Duodenal mucosa (tissue), 2 donors: ENCODE measurements around the gene CHGA.

Experiments used
- H3K27ac ChIP-seq: one replicate; pipeline ENCODE4 v1.7.0; 2013; ENCODE audit warnings: low read depth, low read length
- H3K27me3 ChIP-seq, 2 donors: one replicate each; pipeline ENCODE4 v1.7.0; 2013; ENCODE audit warnings: low read length in 2 of 2, control low read depth in 1 of 2; ENCODE audit not compliant: insufficient read depth in 2 of 2, control insufficient read depth in 1 of 2
- H3K36me3 ChIP-seq, 2 donors: one replicate each; pipeline ENCODE4 v1.7.0; 2013; ENCODE audit warnings: low read length in 2 of 2, control low read depth in 1 of 2; ENCODE audit not compliant: insufficient read depth in 2 of 2, control insufficient read depth in 1 of 2
- H3K4me1 ChIP-seq, 2 donors: one replicate each; pipeline ENCODE4 v1.7.0; 2013; ENCODE audit warnings: low read length in 2 of 2, control low read depth in 1 of 2; ENCODE audit not compliant: insufficient read depth in 2 of 2, control insufficient read depth in 1 of 2
- H3K4me3 ChIP-seq, 2 donors: one replicate each; pipeline ENCODE4 v1.7.0; 2013; ENCODE audit warnings: low read length in 2 of 2, low read depth in 1 of 2
- H3K9ac ChIP-seq, 2 donors: one replicate each; pipeline ENCODE4 v1.7.0; 2013; ENCODE audit warnings: low read length in 2 of 2, low read depth in 1 of 2
- H3K9me3 ChIP-seq, 2 donors: one replicate each; pipeline ENCODE4 v1.7.0; 2013; ENCODE audit warnings: low read length in 2 of 2, control low read depth in 1 of 2; ENCODE audit not compliant: control insufficient read depth in 1 of 2

The CHGA gene

DNA sequence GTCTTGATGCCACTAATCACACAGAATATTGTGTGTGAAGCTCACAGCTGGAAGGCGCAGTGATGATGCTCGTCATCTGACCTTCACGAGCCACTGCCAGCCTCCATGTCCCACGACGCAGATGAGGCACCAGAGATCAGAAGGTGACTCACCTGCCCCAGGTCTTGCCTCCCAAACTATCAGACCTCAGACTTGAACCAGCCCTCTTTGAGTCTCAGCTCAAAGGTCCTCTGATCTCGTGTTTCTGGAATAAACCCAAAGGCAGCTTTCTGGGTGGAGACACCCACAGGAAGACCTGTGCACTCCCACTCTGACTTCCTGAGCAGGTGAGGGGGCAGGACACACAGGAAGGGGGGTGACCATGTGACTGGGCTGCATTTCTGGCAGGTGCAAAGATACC, 19.6 kb upstream of the CHGA start:
- Histone ChIP-seq H3K4me1 (no peaks in the 10 kb centered on the region), H3K9ac (no peak overlapping the region), H3K4me3 (no peak overlapping the region), H3K36me3 (no peaks in the 10 kb centered on the region), H3K27ac (no peak overlapping the region), H3K9me3 (no peaks in the 10 kb centered on the region), H3K27me3 (peaks cover 11 to 17% of the 10 kb centered on the region in 2 donors)

DNA sequence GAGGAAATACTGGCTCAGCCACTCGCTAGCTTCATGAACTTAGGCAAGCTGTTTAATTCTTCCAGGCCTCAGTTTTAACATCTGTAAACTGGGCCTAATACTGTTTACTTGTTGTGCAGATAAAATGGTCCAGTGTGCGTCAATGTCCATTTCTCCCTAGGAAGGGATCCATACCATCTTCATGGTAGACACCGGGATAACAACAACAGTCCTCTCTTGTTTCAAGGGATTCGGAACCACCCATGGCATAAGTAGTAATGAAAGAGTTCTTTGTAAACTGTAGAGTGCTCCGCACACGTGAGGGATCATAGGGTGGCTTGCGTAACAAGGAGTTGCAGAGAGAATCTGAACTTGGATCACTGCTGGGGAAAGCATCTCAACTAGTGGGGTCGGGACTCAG, 17.3 kb upstream of the CHGA start:
- H3K27me3 ChIP-seq, result peaks cover 9 to 17% of the 10 kb centered on the region in 2 donors
- no peaks in the 10 kb centered on the region for H3K36me3 ChIP-seq
- H3K27ac ChIP-seq, result no peak overlapping the region
- H3K4me1 ChIP-seq, result no peaks in the 10 kb centered on the region
- no peaks in the 10 kb centered on the region for H3K9me3 ChIP-seq
- H3K9ac ChIP-seq, result no peak overlapping the region
- no peak overlapping the region for H3K4me3 ChIP-seq

DNA sequence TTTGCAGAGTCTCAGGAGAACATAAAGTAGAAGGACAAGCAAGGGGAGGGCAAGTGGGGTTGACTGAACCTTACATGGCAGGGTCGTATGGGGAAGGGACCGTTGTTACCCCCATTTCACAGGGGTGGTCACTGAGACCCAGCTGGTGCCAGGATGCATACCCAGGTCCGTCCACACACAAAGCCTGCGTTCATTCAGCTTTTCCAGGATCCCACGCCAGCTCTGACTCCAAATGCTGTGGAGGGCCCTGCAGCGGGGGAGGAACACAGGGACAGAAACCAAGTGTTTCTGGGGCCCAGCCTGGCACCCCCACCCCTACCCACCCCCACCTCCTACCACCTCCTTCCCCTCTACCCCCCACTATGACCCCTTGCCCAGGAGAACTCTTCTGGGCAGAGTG, 16.5 kb upstream of the CHGA start:
- Histone ChIP-seq H3K9ac (no peak overlapping the region), H3K4me1 (no peaks in the 10 kb centered on the region), H3K27me3 (peaks cover 9 to 17% of the 10 kb centered on the region in 2 donors), H3K4me3 (no peak overlapping the region), H3K9me3 (no peaks in the 10 kb centered on the region), H3K36me3 (no peaks in the 10 kb centered on the region), H3K27ac (no peak overlapping the region)

DNA sequence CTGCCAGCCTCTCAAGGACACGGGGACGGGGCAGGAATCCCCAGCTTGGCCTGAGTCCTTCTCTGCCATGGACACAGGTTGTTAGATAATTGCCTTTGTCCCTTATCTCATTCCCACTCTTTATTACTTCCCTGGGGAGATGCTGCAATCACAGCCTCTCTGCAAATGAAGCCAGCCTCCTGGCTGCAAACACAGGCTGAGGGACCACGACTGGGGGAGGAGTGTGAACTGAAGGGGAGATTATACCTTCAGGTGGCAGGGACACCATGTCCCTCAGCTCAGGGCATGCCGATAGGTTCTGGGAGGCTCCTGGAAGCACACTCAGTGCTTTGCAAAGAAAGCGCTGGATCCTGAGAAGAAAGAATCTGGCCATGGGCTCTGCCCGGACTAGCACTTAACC, 16.1 kb upstream of the CHGA start:
- Histone ChIP-seq H3K9me3 (no peaks in the 10 kb centered on the region), H3K4me1 (no peaks in the 10 kb centered on the region), H3K9ac (no peak overlapping the region), H3K36me3 (no peaks in the 10 kb centered on the region), H3K27me3 (peaks cover 9 to 17% of the 10 kb centered on the region in 2 donors), H3K27ac (no peak overlapping the region), H3K4me3 (no peak overlapping the region)

DNA sequence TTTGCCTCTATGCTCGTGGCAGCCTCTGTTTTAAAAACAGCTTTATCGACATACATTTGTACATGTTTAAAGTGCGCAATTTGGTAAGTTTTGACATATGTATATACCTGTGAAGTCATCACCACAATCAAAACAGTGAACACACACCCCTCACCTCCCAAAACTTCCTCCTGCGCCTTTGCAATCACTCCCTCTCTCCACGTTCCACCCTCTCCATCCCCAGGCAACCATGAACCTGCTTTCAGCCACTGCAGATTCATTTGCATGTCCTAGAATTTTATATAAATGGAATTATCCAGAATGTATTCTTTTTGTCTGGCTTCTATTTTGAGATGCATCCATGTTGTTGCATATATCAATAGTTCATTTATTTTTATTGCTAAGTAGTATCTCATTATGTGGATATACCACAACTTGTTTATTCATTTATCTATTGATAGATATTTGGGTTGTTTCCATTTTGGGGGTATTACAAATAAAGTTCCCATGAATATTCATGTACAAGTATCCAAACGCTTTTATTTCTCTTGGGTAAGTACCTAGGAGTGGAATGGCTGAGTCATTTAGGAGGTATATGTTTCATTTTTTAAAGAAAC, 15.5 kb upstream of the CHGA start:
- Histone ChIP-seq H3K4me3 (no peak overlapping the region), H3K9ac (no peak overlapping the region), H3K4me1 (no peaks in the 10 kb centered on the region), H3K36me3 (no peaks in the 10 kb centered on the region), H3K27me3 (peaks cover 9 to 13% of the 10 kb centered on the region in 2 donors), H3K9me3 (no peaks in the 10 kb centered on the region), H3K27ac (no peak overlapping the region)

DNA sequence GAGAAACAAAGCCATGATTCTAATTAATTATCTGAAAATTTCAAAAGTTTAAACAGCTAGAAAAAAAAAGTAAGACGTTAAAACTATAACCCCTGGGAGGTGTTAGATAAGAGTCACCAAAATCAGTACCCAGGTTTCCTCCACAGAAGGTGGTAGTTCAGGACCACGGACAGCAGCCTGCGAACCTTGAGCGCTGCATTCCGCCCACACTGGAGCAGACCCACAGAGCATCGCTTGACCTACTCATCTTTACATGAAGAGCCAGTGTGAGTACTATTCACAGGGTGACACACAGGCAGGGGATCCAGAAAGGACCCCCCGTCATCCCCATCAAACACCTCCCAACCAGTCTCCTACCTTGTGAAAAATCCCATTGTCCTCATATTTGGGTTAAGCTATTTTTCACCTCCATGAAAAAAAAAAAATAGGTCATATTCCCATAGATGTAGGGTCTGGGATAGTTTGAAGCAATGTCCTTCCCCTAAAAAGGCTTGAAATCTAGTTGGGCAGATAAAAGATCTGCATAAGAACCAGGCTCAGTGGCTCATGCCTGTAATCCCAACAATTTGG, 8.8 kb upstream of the CHGA start:
- Histone ChIP-seq H3K9ac (no peak overlapping the region), H3K9me3 (no peaks in the 10 kb centered on the region), H3K36me3 (no peaks in the 10 kb centered on the region), H3K27me3 (no peaks in the 10 kb centered on the region), H3K4me3 (no peak overlapping the region), H3K4me1 (no peaks in the 10 kb centered on the region), H3K27ac (no peak overlapping the region)

DNA sequence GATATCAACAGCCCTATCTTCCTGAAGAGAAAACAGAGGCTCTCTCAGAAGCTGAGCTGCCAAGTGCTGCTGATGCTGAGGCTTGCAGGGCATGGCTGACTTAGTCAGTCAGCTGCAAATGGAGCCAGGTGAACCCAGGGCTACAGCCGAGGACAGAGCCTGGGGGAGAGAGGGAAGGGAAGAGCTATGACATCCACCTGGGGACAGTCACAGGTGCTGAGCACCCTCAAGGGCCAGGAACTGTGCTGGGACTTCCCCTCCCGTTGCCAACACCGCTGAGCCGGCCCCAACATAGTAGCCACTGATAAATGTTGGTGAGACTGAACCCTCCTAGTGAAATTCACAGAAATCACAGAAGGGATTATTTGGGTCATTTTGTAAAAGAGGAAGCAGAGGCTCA, 6.7 kb upstream of the CHGA start:
- no peak overlapping the region for H3K4me3 ChIP-seq
- no peaks in the 10 kb centered on the region for H3K27me3 ChIP-seq
- H3K36me3 ChIP-seq, result no peaks in the 10 kb centered on the region
- no peak overlapping the region for H3K27ac ChIP-seq
- no peaks in the 10 kb centered on the region for H3K4me1 ChIP-seq
- H3K9me3 ChIP-seq, result no peaks in the 10 kb centered on the region
- H3K9ac ChIP-seq, result no peak overlapping the region

DNA sequence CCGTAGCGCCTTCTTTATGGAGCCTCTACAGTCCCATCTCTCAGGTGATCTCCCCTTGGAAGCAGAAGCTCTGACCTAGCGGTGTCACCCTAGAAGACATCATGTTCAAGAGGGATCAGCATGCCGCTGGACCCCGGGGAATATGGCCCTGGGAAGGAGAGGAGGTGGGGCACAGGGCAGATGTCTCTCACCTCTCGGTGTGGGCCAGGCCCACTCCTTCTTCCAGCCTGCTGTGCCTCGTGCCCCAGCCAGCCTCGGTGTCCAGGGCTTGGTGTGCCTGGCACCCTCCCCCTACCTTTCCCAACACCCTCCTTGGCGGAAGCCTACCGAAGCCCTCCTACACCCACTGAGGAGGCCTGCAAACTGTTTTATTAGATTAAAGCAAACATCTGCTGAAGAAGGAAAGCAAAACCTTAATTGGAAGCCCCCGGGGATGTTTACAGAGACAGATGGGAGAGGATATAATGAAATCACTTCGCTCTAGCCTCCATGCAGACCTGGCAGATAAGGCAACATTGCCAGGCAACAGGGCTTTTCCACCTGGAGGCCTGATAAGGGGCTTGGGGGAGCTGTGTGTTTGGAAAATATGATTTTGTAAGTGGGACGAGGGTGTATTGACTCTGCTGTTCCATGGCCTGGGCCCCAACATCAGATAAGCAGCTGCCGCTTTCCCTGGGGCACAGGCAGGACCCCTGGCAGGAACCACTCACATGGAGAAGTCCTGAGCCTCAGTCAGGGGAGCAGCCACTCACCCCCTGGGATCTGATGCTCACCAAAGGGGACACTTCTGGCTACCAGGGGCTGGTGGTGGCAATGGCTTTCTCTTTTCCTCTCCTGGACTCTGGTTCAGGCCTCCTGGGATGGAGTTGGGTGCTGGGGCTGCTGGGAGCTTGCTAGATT, 5.7 kb upstream of the CHGA start:
- Histone ChIP-seq H3K9me3 (no peaks in the 10 kb centered on the region), H3K27me3 (peaks cover 0 to 3% of the 10 kb centered on the region in 2 donors), H3K27ac (no peak overlapping the region), H3K4me3 (no peak overlapping the region), H3K9ac (no peak overlapping the region), H3K4me1 (no peaks in the 10 kb centered on the region), H3K36me3 (no peaks in the 10 kb centered on the region)

DNA sequence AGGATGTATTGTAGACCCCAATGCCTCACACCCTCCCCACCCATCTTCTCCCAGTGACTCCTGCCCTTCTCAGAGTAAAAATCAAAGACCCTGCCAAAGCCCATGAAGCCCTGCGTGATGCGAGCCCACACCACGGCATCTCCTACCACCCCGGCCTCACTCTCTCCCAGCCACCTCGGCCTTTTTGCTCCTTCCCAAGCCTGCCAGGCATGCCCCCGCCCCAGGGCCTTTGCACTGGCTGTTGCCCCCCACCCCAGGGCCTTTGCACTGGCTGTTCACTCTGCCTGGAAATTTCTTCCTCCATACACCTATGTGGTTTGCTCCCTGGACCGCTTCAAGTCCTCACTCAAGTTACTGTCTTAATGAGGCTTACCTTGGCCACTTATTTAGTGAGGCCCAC, 5.0 kb upstream of the CHGA start:
- Histone ChIP-seq H3K9ac (no peak overlapping the region), H3K4me3 (no peak overlapping the region), H3K9me3 (no peaks in the 10 kb centered on the region), H3K27me3 (peaks cover 0 to 9% of the 10 kb centered on the region in 2 donors), H3K4me1 (no peaks in the 10 kb centered on the region), H3K36me3 (no peaks in the 10 kb centered on the region), H3K27ac (no peak overlapping the region)

DNA sequence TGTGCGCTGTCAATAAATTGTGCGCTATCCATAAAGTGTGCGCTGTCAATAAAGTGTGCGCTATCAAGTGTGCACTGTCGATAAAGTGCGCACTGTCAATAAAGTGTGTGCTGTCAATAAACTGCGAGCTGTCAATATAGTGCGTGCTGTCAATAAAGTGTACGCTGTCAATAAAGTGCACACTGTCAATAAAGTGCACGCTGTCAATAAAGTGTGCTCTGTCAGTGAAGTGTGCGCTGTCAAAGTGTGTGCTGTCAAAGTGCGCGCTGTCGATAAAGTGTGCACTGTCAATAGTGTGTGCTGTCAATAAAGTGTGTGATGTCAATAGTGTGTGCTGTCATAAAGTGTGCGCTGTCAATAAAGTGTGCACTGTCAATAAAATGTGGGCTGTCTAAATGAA, 2.9 kb upstream of the CHGA start:
- Histone ChIP-seq H3K27ac (no peak overlapping the region), H3K4me3 (no peak overlapping the region), H3K9me3 (no peaks in the 10 kb centered on the region), H3K4me1 (no peaks in the 10 kb centered on the region), H3K36me3 (no peaks in the 10 kb centered on the region), H3K9ac (no peak overlapping the region), H3K27me3 (peaks cover 0 to 9% of the 10 kb centered on the region in 2 donors)
